Measurements from ENCODE around the gene XRCC1. TPM values are rescaled to one million over a fixed set of nuclear protein-coding genes. Genes with fewer than 3 reads are reported as not detected.

XRCC1 gene
- total and polyA plus RNA-seq, 9 of the 15 experiments (the other 6 are each of a cell fraction or from before 2014, with no cell fraction given), result 1.5 to 36.9 (median 24.9) TPM

DNA sequence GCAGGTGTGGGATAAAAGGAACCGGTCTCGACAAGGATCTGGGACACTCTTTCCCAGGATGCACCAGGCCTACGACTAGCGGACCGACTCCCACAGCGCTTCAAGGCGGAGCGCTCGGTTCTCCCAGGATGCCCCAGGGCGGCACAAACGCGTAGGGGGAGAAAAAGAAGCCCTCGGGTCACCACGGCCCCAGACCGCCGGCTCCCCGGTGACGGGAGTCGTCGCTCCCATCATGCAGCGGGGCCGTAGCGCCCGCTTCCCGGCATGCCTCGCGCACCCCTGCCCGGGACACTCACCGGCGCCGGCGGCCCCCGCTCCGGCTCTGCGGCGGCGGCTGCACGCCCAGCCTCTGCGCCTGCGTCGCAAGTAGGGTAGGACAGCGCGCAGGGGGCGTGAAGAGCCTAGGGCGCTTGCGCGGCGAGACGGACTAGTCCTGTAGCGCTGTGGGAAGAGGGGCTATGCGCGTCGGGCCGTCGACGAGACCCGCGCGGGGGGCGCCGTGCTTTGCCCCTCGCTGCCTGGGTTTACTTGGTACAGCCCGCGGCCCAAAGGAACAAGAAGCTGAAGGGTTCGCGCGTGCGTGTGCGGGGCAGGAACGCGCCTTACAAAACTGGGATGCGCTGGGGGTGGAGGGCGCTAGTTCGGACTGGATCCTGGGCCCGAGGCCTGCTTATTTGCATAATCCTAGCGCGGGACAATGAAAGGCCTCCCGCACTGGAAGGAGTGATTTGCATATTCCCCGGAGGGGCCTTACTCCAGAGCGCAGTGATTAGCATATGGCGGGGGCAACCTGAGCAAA lies 44.1 kb upstream of the XRCC1 start, which contains the start of gene ZNF428 (continued):
- peak; percentile 63 for TF ChIP-seq CHD1 (IDR thresholded peaks at IDR 0.05; ENCODE audit: low read length)
- 0 out of 2 replicates have a peak, but pooled peaks have one; percentile 4 for TF ChIP-seq ETV5 (CRISPR knock-in tag; IDR thresholded peaks at IDR 0.05; ENCODE audit: low read depth)
- TF ChIP-seq HDAC1 (IDR thresholded peaks at IDR 0.05), result 0 out of 4 replicates have a peak, but pooled peaks of 1 of the 2 experiments have one; percentile 10
- TF ChIP-seq ZNF165 (CRISPR knock-in tag; IDR thresholded peaks at IDR 0.05; ENCODE audit: borderline replicate concordance), result no peak
- TF ChIP-seq, protein P1, sequence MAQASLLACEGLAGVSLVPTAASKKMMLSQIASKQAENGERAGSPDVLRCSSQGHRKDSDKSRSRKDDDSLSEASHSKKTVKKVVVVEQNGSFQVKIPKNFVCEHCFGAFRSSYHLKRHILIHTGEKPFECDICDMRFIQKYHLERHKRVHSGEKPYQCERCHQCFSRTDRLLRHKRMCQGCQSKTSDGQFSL (CRISPR knock-in tag; IDR thresholded peaks at IDR 0.05), result 0 out of 2 replicates have a peak, but pooled peaks have one; percentile 31
- TF ChIP-seq, protein P1 (tag; IDR thresholded peaks at IDR 0.05), result 0 out of 4 replicates have a peak, but pooled peaks of 1 of the 2 experiments have one; percentile 51
- TF ChIP-seq TAL1 (IDR thresholded peaks at IDR 0.05), result no peak
- TF ChIP-seq, protein P2, sequence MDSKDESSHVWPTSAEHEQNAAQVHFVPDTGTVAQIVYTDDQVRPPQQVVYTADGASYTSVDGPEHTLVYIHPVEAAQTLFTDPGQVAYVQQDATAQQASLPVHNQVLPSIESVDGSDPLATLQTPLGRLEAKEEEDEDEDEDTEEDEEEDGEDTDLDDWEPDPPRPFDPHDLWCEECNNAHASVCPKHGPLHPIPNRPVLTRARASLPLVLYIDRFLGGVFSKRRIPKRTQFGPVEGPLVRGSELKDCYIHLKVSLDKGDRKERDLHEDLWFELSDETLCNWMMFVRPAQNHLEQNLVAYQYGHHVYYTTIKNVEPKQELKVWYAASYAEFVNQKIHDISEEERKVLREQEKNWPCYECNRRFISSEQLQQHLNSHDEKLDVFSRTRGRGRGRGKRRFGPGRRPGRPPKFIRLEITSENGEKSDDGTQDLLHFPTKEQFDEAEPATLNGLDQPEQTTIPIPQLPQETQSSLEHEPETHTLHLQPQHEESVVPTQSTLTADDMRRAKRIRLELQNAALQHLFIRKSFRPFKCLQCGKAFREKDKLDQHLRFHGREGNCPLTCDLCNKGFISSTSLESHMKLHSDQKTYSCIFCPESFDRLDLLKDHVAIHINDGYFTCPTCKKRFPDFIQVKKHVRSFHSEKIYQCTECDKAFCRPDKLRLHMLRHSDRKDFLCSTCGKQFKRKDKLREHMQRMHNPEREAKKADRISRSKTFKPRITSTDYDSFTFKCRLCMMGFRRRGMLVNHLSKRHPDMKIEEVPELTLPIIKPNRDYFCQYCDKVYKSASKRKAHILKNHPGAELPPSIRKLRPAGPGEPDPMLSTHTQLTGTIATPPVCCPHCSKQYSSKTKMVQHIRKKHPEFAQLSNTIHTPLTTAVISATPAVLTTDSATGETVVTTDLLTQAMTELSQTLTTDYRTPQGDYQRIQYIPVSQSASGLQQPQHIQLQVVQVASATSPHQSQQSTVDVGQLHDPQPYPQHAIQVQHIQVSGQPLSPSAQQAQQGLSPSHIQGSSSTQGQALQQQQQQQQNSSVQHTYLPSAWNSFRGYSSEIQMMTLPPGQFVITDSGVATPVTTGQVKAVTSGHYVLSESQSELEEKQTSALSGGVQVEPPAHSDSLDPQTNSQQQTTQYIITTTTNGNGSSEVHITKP (IDR thresholded peaks at IDR 0.05; ENCODE audit: partially characterized antibody), result peak; percentile 97
- peak; percentile 68 for TF ChIP-seq SP1 (CRISPR knock-in tag; IDR thresholded peaks at IDR 0.05)
- no peak for TF ChIP-seq ZNF217 (CRISPR knock-in tag; IDR thresholded peaks at IDR 0.05)
- 0 out of 4 replicates have a peak, but pooled peaks have one; percentile 3 to 73 for TF ChIP-seq TEAD1 (CRISPR knock-in tag; IDR thresholded peaks at IDR 0.05)
- TF ChIP-seq, protein P3, sequence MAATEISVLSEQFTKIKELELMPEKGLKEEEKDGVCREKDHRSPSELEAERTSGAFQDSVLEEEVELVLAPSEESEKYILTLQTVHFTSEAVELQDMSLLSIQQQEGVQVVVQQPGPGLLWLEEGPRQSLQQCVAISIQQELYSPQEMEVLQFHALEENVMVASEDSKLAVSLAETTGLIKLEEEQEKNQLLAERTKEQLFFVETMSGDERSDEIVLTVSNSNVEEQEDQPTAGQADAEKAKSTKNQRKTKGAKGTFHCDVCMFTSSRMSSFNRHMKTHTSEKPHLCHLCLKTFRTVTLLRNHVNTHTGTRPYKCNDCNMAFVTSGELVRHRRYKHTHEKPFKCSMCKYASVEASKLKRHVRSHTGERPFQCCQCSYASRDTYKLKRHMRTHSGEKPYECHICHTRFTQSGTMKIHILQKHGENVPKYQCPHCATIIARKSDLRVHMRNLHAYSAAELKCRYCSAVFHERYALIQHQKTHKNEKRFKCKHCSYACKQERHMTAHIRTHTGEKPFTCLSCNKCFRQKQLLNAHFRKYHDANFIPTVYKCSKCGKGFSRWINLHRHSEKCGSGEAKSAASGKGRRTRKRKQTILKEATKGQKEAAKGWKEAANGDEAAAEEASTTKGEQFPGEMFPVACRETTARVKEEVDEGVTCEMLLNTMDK (IDR thresholded peaks at IDR 0.05; ENCODE audit: borderline replicate concordance, insufficient read depth, low read depth, low read length, poor library complexity, severe bottlenecking), result no peak
- no peak for TF ChIP-seq TSC22D4 (tag; IDR thresholded peaks at IDR 0.05)
- TF ChIP-seq, protein P4, sequence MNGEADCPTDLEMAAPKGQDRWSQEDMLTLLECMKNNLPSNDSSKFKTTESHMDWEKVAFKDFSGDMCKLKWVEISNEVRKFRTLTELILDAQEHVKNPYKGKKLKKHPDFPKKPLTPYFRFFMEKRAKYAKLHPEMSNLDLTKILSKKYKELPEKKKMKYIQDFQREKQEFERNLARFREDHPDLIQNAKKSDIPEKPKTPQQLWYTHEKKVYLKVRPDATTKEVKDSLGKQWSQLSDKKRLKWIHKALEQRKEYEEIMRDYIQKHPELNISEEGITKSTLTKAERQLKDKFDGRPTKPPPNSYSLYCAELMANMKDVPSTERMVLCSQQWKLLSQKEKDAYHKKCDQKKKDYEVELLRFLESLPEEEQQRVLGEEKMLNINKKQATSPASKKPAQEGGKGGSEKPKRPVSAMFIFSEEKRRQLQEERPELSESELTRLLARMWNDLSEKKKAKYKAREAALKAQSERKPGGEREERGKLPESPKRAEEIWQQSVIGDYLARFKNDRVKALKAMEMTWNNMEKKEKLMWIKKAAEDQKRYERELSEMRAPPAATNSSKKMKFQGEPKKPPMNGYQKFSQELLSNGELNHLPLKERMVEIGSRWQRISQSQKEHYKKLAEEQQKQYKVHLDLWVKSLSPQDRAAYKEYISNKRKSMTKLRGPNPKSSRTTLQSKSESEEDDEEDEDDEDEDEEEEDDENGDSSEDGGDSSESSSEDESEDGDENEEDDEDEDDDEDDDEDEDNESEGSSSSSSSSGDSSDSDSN (IDR thresholded peaks at IDR 0.05; ENCODE audit: borderline replicate concordance in 1 of 2, low read depth in 2 of 2, low read length in 2 of 2), result no peak
- peak; percentile 81 for TF ChIP-seq NONO (IDR thresholded peaks at IDR 0.05; ENCODE audit: low read depth in 2 of 2, low read length in 1 of 2)
- peak in 1 of 2 experiments; percentile 16; a peak in 1 of 4 replicates for TF ChIP-seq TBL1XR1 (IDR thresholded peaks at IDR 0.05; ENCODE audit: low read length in 2 of 2)
- TF ChIP-seq PTRF (tag; IDR thresholded peaks at IDR 0.05), result no peak
